ENCODE data around the gene BEST2. TPM values are rescaled to one million over a fixed set of nuclear protein-coding genes. Genes with fewer than 3 reads are reported as not detected.
A peak's percentile ranks its signal among the peaks of the same experiment; 100 is the strongest.

BEST2 gene
- 10 to 100 TPM in 3 of 4 donors, not detected in 1; 20.5 to 82.0 (median 40.6) TPM for total RNA-seq

DNA sequence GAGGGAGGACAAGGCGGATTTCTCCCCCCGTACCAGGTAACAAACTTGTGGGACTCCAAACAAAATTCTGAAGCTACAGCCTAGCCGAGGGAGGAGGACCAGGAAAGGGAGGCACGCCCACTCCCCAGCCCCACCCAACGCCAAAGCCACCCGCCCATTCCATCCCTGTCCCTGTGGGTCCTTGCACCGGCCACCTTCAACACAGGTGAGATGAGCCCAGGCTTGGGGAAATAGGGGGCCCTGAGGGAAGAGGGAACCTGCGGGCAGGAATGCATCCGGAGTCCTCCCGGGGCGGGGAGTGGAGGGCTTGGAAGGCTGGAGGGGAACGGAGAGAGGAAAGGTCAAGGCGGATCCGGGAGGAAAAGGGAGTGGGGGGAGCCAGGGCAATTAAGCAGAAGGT is at the start of gene BEST2:
BEST2 (plus strand) TSS at position 157 of the 400 bp plus-strand sequence. CDS start 802 bp downstream, outside the sequence.
- Histone ChIP-seq H3K27me3 (no peaks in the 10 kb centered on the region), H3K36me3 (peaks cover 0 to 16% (median 0%) of the 10 kb centered on the region in 3 donors), H3K9me3 (peaks cover 0 to 6% (median 2%) of the 10 kb centered on the region in 4 donors), H3K27ac (peak within 1 kb of the TSS in 2 of 4 donors; percentile 37 to 53), H3K4me1 (peaks cover 0 to 11% (median 0%) of the 10 kb centered on the region in 4 donors), H3K4me3 (peak within 1 kb of the TSS in 2 of 4 donors; percentile 7 to 33)
- TF ChIP-seq, protein P1, sequence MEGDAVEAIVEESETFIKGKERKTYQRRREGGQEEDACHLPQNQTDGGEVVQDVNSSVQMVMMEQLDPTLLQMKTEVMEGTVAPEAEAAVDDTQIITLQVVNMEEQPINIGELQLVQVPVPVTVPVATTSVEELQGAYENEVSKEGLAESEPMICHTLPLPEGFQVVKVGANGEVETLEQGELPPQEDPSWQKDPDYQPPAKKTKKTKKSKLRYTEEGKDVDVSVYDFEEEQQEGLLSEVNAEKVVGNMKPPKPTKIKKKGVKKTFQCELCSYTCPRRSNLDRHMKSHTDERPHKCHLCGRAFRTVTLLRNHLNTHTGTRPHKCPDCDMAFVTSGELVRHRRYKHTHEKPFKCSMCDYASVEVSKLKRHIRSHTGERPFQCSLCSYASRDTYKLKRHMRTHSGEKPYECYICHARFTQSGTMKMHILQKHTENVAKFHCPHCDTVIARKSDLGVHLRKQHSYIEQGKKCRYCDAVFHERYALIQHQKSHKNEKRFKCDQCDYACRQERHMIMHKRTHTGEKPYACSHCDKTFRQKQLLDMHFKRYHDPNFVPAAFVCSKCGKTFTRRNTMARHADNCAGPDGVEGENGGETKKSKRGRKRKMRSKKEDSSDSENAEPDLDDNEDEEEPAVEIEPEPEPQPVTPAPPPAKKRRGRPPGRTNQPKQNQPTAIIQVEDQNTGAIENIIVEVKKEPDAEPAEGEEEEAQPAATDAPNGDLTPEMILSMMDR (IDR thresholded peaks at IDR 0.05) = no peak
- TF ChIP-seq POLR2A (IDR thresholded peaks at IDR 0.05) = no peak
- no peak for DNase-seq

DNA sequence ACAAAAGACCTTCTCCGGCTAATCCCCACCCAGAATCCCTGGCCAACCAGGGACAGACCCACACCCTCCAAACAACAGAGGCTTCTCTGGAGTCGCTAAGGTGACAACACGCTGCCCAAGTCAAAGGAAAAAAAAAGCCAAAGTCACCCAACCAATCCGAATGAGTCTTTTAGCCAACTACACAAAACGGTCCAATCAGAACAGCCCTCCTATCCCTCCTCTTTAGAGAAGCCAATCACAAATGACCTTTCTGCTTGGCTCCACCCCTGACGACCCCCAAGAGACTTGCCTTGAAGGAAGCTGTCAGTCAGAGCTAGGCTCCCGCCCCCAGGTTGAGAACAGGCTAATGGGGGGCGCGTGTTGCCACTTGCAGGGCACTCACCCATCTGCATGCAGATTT is 48.5 kb upstream of the BEST2 start:
- Histone ChIP-seq H3K27me3 (no peaks in the 10 kb centered on the region), H3K36me3 (peaks cover 0 to 84% (median 0%) of the 10 kb centered on the region in 3 donors), H3K9me3 (no peaks in the 10 kb centered on the region), H3K4me3 (no peak overlapping the region), H3K27ac (no peak overlapping the region), H3K4me1 (no peaks in the 10 kb centered on the region)
- TF ChIP-seq, protein P1 (IDR thresholded peaks at IDR 0.05) = no peak
- TF ChIP-seq POLR2A (IDR thresholded peaks at IDR 0.05) = no peak
- DNase-seq = no peak

DNA sequence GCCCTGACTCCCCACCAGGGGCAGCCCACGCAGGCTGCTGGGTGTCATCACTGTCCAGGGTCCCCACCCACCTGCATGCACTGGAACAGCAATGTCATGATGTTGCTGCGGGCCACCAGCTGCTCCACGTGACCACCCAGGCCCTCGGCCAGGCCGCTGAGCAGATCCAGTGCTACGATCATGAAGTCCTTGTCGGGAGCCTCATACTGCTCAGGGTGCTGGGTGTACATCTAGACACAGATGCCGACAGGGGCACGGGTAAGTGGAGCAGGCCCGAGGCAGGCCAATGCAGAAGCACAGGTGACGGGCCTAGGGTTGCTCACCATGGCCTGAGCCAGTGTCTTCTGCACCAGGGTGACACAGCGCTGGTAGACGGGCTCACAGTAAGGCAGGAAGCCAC is 46.4 kb upstream of the BEST2 start:
- Histone ChIP-seq H3K27ac (no peak overlapping the region), H3K4me3 (no peak overlapping the region), H3K4me1 (no peaks in the 10 kb centered on the region), H3K36me3 (peaks cover 0 to 99% (median 0%) of the 10 kb centered on the region in 3 donors), H3K27me3 (no peaks in the 10 kb centered on the region), H3K9me3 (no peaks in the 10 kb centered on the region)
- no peak for TF ChIP-seq POLR2A (IDR thresholded peaks at IDR 0.05)
- TF ChIP-seq, protein P1 (IDR thresholded peaks at IDR 0.05) = no peak
- no peak for DNase-seq

DNA sequence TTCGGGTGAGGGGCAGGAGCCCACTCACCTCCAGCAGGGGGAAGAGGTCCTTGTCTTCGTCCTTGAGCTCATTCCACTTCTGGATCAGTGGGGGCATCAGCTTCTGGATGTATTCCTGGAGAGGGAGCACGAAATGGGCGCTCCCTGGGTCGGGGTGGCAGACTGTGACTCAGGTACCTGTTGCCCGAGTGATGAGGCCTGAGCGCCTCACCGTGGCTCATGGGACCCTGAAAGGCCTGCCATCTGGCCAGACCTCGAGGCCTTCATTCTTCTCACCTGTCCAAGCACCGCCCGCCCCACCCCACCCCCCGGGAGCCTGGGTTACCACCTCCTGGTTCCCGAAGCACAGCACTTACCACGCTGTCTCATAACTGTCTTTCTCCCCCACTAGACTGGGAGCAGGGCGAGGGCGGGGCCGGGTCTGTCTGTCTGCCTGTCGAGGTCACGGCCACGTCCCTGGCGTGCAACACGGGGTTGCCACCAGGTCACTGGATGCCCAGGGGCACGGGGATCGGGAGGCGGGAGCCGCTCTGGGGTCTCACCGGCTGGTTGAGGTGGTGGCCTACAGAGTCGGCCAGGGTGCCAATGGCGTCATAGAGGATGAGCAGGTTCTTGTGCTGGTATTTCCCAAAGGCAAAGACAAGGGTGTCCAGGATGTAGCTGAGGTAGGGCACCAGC is 45.8 kb upstream of the BEST2 start:
- H3K36me3 ChIP-seq = peaks cover 0 to 99% (median 0%) of the 10 kb centered on the region in 3 donors
- H3K27me3 ChIP-seq = no peaks in the 10 kb centered on the region
- H3K4me3 ChIP-seq = no peak overlapping the region
- TF ChIP-seq POLR2A (IDR thresholded peaks at IDR 0.05) = no peak
- TF ChIP-seq, protein P1 (IDR thresholded peaks at IDR 0.05) = no peak
- H3K4me1 ChIP-seq = no peaks in the 10 kb centered on the region
- no peak overlapping the region for H3K27ac ChIP-seq
- no peak for DNase-seq
- no peaks in the 10 kb centered on the region for H3K9me3 ChIP-seq

DNA sequence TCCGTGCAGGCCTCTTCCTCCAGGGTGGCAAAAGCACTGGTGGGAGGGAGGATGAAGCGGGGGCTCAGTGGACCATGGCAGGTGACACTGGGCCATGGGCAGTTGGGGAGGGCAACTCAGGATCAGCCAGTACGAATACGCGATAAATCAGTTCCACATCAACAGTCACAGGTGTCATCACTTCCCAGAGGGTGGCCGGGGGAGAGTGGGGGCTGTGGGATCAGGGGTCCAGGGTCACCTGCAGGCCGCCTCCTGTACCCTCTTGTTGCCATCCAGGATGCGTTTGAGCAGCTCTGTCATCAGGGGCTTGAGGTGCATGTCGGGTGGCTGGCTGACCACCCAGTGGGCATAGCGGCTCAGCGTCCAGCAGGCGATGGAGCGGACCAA is 45.3 kb upstream of the BEST2 start:
- H3K4me3 ChIP-seq = no peak overlapping the region
- no peak for DNase-seq
- no peaks in the 10 kb centered on the region for H3K27me3 ChIP-seq

More for the DNA sequence above, 45.3 kb upstream of the BEST2 start:
- H3K9me3 ChIP-seq = no peaks in the 10 kb centered on the region
- no peaks in the 10 kb centered on the region for H3K4me1 ChIP-seq
- no peak overlapping the region for H3K27ac ChIP-seq
- TF ChIP-seq, protein P1 (IDR thresholded peaks at IDR 0.05) = no peak
- no peak for TF ChIP-seq POLR2A (IDR thresholded peaks at IDR 0.05)
- peaks cover 0 to 99% (median 0%) of the 10 kb centered on the region in 3 donors for H3K36me3 ChIP-seq
